Measurements from ENCODE around the gene GIT2. TPM values are rescaled to one million over a fixed set of nuclear protein-coding genes. Genes with fewer than 3 reads are reported as not detected.

GIT2 gene
- total RNA-seq, 1 experiment from 2014 or later: 21.7 TPM

- peaks cover 15% of the 10 kb centered on the region for H3K36me3 Mint-ChIP-seq
- TF ChIP-seq HMGXB4 (CRISPR knock-in tag; IDR thresholded peaks at IDR 0.05) (no peak), CBFB (CRISPR knock-in tag; IDR thresholded peaks at IDR 0.05; ENCODE audit: low read depth) (no peak), AR (CRISPR knock-in tag; IDR thresholded peaks at IDR 0.05) (no peak), CREM (CRISPR knock-in tag; IDR thresholded peaks at IDR 0.05) (no peak), ZNF423 (CRISPR knock-in tag; IDR thresholded peaks at IDR 0.05) (no peak), TP53 (CRISPR knock-in tag; IDR thresholded peaks at IDR 0.05) (no peak), ZBTB43 (CRISPR knock-in tag; IDR thresholded peaks at IDR 0.05) (no peak), ZNF416 (CRISPR knock-in tag; IDR thresholded peaks at IDR 0.05) (no peak), MYBL2 (CRISPR knock-in tag; IDR thresholded peaks at IDR 0.05) (no peak), SMAD4 (CRISPR knock-in tag; IDR thresholded peaks at IDR 0.05) (no peak), RORB (CRISPR knock-in tag; IDR thresholded peaks at IDR 0.05) (no peak), SMAD3 (CRISPR knock-in tag; IDR thresholded peaks at IDR 0.05; ENCODE audit: borderline replicate concordance) (no peak), RELA (CRISPR knock-in tag; IDR thresholded peaks at IDR 0.05; ENCODE audit: borderline replicate concordance) (no peak), PRDM15 (CRISPR knock-in tag; IDR thresholded peaks at IDR 0.05) (no peak), NR1H2 (CRISPR knock-in tag; IDR thresholded peaks at IDR 0.05) (no peak), IRF2 (CRISPR knock-in tag; IDR thresholded peaks at IDR 0.05; ENCODE audit: borderline replicate concordance, low read depth) (no peak), ZNF232 (CRISPR knock-in tag; IDR thresholded peaks at IDR 0.05) (no peak), TEAD1 (CRISPR knock-in tag; IDR thresholded peaks at IDR 0.05) (no peak)
- H3K27me3 Mint-ChIP-seq (ENCODE audit: low read depth): no peaks in the 10 kb centered on the region
- no peak overlapping the region for H3K4me3 Mint-ChIP-seq
- ChIA-PET CTCF (interaction anchor here (0.7 kb wide), 1 partner anchor 1718 kb away, joined by 3 read pairs; no protein-coding TSS in a partner anchor), POLR2A (no interaction called here)
- ATAC-seq (no peak), DNase-seq (ENCODE audit: low spot score) (no peak)
- no peaks in the 10 kb centered on the region for H3K9me3 Mint-ChIP-seq
- no peak overlapping the region for H3K27ac Mint-ChIP-seq
- no peaks in the 10 kb centered on the region for H3K4me1 Mint-ChIP-seq
Measured at GRCh38 chr12:109968801-109969200, 27.4 kb downstream of the GIT2 start.

- H3K4me1 Mint-ChIP-seq: no peaks in the 10 kb centered on the region
- H3K4me3 Mint-ChIP-seq: no peak overlapping the region
- peaks cover 11% of the 10 kb centered on the region for H3K36me3 Mint-ChIP-seq
- no peaks in the 10 kb centered on the region for H3K27me3 Mint-ChIP-seq (ENCODE audit: low read depth)
- no peak for ATAC-seq
- H3K9me3 Mint-ChIP-seq: no peaks in the 10 kb centered on the region
- H3K27ac Mint-ChIP-seq: peak overlapping the region; percentile 44; the same call in 1 of the 2 replicates
- CTCF ChIA-PET: no interaction called here
- DNase-seq (ENCODE audit: low spot score): no peak
- POLR2A ChIA-PET: no interaction called here
- TF ChIP-seq ZNF317 (CRISPR knock-in tag; IDR thresholded peaks at IDR 0.05; ENCODE audit: borderline replicate concordance, low read depth) (no peak), ATF2 (CRISPR knock-in tag; IDR thresholded peaks at IDR 0.05; ENCODE audit: borderline replicate concordance, low read depth) (no peak), STAT6 (CRISPR knock-in tag; conservative IDR thresholded peaks at IDR 0.05; ENCODE audit: low read depth) (no peak), NR3C1 (CRISPR knock-in tag; conservative IDR thresholded peaks at IDR 0.05; ENCODE audit: low read depth) (no peak), ZNF671 (CRISPR knock-in tag; IDR thresholded peaks at IDR 0.05) (no peak), ZBTB21 (CRISPR knock-in tag; IDR thresholded peaks at IDR 0.05; ENCODE audit: borderline replicate concordance) (no peak)
Measured at GRCh38 chr12:109968032-109968420, 28.1 kb downstream of the GIT2 start.

Measured in WTC11 (cell line).